ENCODE data around the gene KIF18A. TPM values are rescaled to one million over a fixed set of nuclear protein-coding genes. Genes with fewer than 3 reads are reported as not detected.

KIF18A gene
- polyA plus RNA-seq, 1 donor (not counting 4 experiments of a cell fraction or from before 2014, with no cell fraction given) = 6.1 TPM

- no peaks in the 10 kb centered on the region for H3K9me1 ChIP-seq (ENCODE audit: control insufficient read depth, extremely low read depth, insufficient read depth, low read length)
- H3K9me3 ChIP-seq (ENCODE audit: control insufficient read depth, low read depth, low read length) = no peaks in the 10 kb centered on the region
- H3K4me2 ChIP-seq (ENCODE audit: control insufficient read depth, extremely low read depth, insufficient read depth, low read depth, low read length) = no peak overlapping the region
- H3K9ac ChIP-seq (ENCODE audit: control insufficient read depth, extremely low read depth, insufficient read depth, low read length) = no peak overlapping the region
- no peak overlapping the region for H3K27ac ChIP-seq (ENCODE audit: control insufficient read depth, insufficient read depth, low read length)
- dilution Hi-C loops (cut with MboI; ENCODE audit: extremely low pct_ligation_motif_present, low sequenced_read_pairs) = no loop called here
- FAIRE-seq = no peak
- DNase-seq (ENCODE audit: low read depth, low spot score) = no peak
- H3K4me1 ChIP-seq (ENCODE audit: control insufficient read depth, extremely low read depth, insufficient read depth, low read length) = no peaks in the 10 kb centered on the region
- no peaks in the 10 kb centered on the region for H3K36me3 ChIP-seq (ENCODE audit: control insufficient read depth in 2 of 2, extremely low read depth in 1 of 2, insufficient read depth in 2 of 2, low read length in 2 of 2)
- H3K79me2 ChIP-seq (ENCODE audit: control insufficient read depth, insufficient read depth, low read length) = no peaks in the 10 kb centered on the region
- TF ChIP-seq CTCF (optimal IDR thresholded peaks at IDR 0.05 in 1 of 3, IDR thresholded peaks at IDR 0.05 in 1 of 3, conservative IDR thresholded peaks at IDR 0.05 in 1 of 3; ENCODE audit: extremely low read depth in 1 of 3, insufficient read depth in 2 of 3, low read length in 3 of 3) (no peak), EZH2 (IDR thresholded peaks at IDR 0.05; ENCODE audit: low read length) (no peak)
- H4K20me1 ChIP-seq (ENCODE audit: control insufficient read depth, extremely low read depth, insufficient read depth, low read length) = no peaks in the 10 kb centered on the region
- no peaks in the 10 kb centered on the region for H3K27me3 ChIP-seq (ENCODE audit: control insufficient read depth, extremely low read depth, insufficient read depth, low read length)
- H3K4me3 ChIP-seq (ENCODE audit: control insufficient read depth in 2 of 3, extremely low read depth in 1 of 3, insufficient read depth in 2 of 3, low read depth in 1 of 3, low read length in 3 of 3) = no peak overlapping the region
- H2AFZ ChIP-seq (ENCODE audit: control insufficient read depth, low read length) = no peak overlapping the region
These were observed 136.8 kb downstream of the KIF18A start for GRCh38 chr11:27971171-27971570.

Small RNA genes within 50 kb of the gene (small RNA-seq; reads per million reads assigned to genes)
- gene AC023206.1 (ENCODE audit: insufficient read length in 3 of 3, low read depth in 3 of 3, low replicate concordance in 1 of 3) = 0 reads per million in 3 experiments
- 0 to 0.33 (median 0.25) reads per million in 3 experiments for gene MIR610 (ENCODE audit: insufficient read length in 3 of 3, low read depth in 3 of 3, low replicate concordance in 1 of 3)

Other genes with a start within 250 kb of the KIF18A start
- 6.4 to 10.0 TPM (median 8.3 TPM) in 3 replicates for gene METTL15, start 232 bp upstream of the KIF18A start, polyA plus RNA-seq

Measured in keratinocyte (primary cell).